SKM-1 (cell line): Measurements from ENCODE around the gene KIRREL1.

ENCODE experiments used
- DNase-seq: peaks from one replicate; lab custom pipeline; 2025; ENCODE audit not compliant: unreplicated experiment; lab: John Stamatoyannopoulos, UW

The KIRREL1 gene

DNA sequence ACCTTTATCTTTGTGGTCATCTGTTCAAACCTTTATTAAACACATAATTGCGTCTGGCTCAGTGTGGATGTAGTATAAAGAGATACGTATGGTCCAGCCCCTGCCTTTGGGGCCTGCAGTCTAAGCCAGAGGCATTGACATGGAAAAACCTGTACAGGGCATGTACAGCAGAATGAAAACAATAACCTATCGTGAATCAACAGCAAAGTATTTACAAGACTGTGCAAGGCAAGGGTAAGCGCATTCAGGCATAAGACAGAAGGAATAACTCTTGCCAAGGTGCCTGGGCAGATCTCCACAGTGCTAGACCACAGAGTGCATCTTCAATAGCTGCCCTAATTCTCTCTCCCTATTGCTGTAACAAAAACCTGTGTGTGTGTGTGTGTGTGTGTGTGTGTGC, 35.5 kb downstream of the KIRREL1 start:
- DNase-seq = no peak

GRCh38 chr1:158035014-158035413, 41.6 kb downstream of the KIRREL1 start:
- no peak for DNase-seq

- peak; percentile 39 for DNase-seq
Measured at GRCh38 chr1:158035976-158036583, 42.6 kb downstream of the KIRREL1 start.

DNA sequence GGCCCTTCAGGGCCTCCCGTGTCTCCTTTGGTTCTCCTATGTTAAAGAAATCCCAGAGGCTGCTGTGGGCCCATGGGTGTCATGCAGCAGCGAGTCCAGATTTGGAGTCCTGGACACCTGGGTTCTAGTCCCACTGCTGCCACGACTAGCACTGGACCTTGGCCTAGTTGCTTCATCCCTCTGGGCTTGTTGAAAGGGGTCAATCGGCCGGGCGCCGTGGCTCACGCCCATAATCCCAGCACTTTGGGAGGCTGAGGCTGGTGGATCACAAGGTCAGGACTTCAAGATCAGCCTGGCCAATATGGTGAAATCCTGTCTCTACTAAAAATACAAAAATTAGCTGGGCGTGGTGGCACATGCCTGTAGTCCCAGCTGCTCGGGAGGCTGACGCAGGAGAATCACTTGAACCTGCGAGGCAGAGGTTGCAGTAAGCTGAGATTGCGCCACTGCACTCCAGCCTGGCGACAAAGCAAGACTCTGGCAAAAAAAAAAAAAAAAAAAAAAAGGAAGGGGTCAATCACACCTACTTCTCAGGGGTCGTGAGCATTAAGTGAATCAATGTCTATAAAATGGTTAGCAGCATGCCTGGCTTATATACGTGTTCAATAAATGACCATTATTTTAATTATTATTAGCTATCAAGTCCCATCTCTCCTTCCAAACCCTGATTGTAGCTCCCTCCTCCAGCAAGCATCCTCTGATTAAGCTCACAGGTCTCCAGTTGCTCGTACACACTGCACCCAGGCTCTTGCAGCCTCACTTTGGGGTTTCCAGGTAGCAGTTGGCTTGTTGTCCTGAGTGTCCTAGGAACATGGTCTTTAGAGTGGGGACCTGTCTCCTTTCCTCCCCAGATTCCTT, 43.8 kb downstream of the KIRREL1 start:
- no peak for DNase-seq

DNA sequence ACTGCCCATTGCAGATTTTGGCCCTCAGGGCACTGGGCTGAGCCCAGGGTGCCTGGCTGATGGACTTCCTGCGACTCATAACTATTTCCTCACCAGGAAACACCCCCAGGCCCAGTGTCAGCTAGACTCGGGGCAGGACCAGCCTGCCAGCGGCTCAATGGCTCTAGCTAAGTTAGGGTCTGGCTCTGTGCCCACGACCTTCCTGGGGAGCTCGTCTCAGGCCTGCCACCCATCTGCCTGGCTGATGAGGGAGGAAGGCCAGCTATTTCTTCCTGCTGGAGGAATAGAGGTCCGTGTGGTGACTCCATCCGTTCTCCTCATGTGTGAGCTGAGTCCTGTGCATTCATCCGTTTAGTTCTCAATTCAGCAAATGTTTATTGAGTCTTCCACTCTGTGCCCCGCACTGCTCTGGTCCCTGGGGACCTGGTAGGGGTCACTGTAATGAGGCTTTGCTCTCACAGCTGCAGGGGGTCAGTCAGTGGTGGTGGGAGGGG, 44.5 kb downstream of the KIRREL1 start:
- no peak for DNase-seq

DNA sequence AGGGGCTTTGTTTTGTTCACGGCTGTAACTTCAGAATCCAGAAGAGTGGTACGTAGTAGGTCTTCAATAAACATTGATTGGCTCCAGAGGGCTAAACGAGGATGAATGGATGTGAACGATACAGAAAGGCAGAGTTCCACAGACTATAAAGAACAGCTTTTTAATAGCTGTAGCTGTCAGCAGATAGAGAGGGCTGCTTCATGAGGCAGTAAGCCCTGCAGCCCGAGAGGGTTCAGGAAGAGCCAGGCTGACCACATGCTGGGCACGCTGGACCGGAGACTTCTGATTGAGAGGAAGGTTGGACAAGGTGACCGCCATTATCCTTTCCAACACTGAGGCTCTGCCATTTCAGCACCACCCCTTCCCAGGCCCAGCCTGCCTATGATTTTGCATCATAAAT, 45.3 kb downstream of the KIRREL1 start:
- DNase-seq = no peak

- no peak for DNase-seq
Measured at GRCh38 chr1:158039380-158039779, 45.9 kb downstream of the KIRREL1 start.

DNA sequence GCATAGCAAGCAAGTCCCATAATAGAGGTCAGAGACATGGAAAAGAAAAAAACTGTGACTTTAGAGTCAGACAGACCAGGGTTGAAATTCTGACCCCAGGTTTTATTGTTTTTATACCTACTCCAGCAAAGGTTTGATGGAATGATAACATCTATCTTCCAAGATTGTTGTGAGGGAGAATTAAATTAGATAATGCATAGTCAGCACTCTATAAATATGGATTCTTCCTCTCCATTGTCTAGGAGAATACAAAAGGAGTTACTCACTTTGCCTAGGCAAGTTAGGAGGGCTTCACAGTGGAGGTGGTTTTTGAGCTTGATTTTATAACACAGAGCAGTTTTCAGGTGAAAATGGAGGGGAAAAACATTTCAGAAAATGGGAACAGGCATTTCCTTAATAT, 46.9 kb downstream of the KIRREL1 start:
- no peak for DNase-seq

DNA sequence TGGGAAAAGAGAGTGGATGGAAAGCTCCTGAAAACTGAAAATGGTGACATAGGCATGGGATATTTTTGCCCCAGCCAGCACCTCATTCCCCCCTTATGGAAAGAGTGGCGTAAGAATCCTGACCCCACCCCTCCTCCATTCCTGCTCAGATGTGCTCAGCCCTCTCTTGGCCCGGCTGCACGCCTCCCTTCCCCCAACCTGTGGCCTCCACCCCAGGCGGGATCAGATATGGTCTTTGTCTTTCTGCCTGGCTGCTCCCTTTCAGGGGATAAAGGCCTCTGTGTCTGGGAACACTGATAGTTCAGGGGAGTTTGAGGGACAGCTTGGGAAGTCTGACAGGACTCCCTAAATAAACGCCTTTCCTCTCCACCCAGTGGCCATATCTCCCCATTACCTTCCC, 49.8 kb downstream of the KIRREL1 start:
- no peak for DNase-seq

- DNase-seq = no peak
Measured at GRCh38 chr1:158045639-158046038, 52.2 kb downstream of the KIRREL1 start.

- no peak for DNase-seq
Measured at GRCh38 chr1:158046715-158047510, 53.5 kb downstream of the KIRREL1 start.

GRCh38 chr1:158048371-158049067, 55.1 kb downstream of the KIRREL1 start:
- no peak for DNase-seq

DNA sequence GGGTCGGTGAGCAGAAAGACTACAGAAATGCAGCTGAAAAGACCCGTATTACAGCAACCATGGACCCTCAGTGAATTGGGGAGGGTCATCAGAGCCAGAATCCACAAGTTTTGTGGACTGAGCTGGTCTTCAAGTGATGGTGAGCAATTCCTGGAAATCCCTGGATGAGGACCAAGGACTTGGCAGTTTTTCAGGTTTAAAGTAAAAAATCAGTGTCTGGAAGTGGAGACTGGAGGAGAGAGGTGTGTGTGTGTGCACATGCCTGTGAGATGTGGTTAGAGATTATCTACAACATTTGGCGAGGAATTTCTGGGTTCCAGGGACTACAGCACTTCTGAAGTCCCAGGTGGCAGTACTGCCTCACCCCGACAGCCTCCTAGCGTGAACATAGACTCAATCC, 56.4 kb downstream of the KIRREL1 start:
- DNase-seq = no peak

DNA sequence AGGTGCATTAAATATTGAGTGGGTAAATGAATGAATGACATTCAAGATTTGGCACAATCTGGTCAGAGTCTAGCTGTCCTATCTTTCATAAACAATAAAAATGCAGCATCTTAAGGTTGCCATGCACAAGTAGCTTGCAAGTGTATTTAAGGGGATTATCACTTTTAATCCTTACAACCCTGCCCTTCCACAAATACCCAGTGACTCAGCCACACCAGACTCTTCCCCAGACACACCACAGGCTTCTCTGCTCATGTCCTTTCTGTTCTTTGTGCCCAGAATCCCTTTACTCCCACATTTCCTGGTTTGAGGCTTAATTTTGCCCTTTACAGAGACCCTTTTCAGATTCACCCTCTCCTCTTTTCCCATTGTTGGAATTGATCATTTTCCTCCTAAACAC, 59.8 kb downstream of the KIRREL1 start:
- no peak for DNase-seq

GRCh38 chr1:158054721-158055120, 61.3 kb downstream of the KIRREL1 start:
- no peak for DNase-seq

GRCh38 chr1:158055854-158056253, 62.4 kb downstream of the KIRREL1 start:
- no peak for DNase-seq

- DNase-seq = no peak
Measured at GRCh38 chr1:158056498-158056897, 63.1 kb downstream of the KIRREL1 start.

DNA sequence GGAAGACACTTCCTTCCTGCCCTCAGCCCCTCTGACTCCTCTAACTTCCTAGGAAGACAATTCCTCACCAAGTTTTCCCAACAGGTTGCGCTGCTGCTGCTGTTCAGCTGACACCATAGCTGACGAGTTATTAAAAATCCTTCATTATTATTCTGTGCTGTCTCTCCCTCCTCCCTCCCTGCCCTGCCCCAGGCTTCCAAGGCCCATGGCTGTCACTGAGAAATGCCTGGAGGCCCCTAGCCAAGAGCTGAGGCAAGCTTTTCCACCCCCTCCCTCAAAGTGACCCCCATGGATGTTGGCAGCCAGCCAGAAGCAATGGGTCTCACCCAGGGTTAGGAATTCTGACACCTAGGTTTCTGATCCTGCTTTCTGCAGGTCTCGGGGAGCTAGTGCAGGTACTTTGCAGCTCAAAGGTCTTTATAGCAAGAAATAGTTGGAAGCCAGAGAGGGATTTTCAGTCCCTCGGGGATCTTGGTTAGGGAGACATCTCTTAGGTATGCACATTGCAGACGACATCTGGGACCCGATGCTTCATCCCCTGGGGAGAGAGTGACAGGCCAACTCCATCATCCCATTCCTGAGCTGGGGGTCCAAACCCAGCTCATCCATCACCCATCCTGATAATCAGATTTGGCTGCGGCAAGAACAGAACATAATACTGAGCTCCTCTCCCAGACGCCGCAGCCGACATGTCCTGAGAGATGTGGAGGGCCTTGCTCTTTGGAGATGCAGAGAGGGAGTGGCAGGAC, 65.0 kb downstream of the KIRREL1 start:
- DNase-seq = no peak

GRCh38 chr1:158059984-158060383, 66.5 kb downstream of the KIRREL1 start:
- DNase-seq = no peak

DNA sequence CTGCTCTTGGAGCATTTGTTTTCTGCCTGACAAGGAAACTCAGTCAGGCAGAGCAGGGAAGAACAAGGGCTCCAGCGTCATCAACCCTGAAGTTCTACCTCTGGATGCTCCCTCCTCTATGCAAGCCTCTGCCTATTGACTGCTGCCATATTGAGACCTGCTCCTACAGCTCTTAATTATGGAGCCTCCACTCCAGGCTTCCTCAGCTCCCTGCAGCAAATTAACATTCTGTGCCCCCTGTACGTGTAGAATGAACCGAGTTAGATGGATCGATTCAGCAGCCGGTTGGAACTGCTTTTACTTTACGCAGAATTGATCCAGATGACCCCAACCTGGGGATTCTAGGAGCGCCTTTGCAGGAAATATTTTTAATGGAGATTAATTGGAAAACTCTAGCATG, 68.7 kb downstream of the KIRREL1 start:
- DNase-seq = no peak
